ENCODE measurements around the gene C2orf92. TPM values are rescaled to one million over a fixed set of nuclear protein-coding genes. Genes with fewer than 3 reads are reported as not detected.
A peak's percentile ranks its signal among the peaks of the same experiment; 100 is the strongest.

Gene C2orf92
- total RNA-seq, 1 donor from 2014 or later = 14.4 TPM

- no peak for TF ChIP-seq CTCF (IDR thresholded peaks at IDR 0.05)
- intact Hi-C loops (cut with DNase I) = no loop called here
- peak; percentile 47 for DNase-seq
- Histone ChIP-seq H3K4me1 (no peaks in the 10 kb centered on the region), H3K27me3 (peaks cover 15% of the 10 kb centered on the region), H3K27ac (no peak overlapping the region), H3K9me3 (no peaks in the 10 kb centered on the region), H3K36me3 (no peaks in the 10 kb centered on the region), H3K4me3 (no peak overlapping the region)
- ATAC-seq = no peak
Observed at GRCh38 chr2:97704989-97705388, 35.5 kb downstream of the C2orf92 start.

DNA sequence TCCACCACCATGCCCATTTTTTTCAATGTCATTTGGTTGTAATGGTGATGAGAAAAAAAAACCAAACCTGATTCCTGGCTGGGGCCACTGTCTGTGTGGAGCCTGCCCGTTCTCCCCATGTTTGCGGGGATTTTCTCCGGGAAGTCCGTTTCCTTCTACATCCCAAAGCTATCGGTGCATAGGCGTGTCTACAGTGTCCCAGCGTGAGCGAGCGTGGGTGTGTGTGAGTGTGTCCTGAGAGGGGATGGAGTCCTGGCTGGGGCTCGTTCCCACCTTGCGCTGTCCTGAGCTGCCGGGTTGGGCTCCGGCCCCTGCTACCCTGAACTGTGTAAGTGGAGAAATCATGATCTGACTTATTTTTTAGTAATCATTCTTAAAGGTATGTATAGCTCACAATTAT lies 36.6 kb downstream of the C2orf92 start:
- no peak overlapping the region for H3K27ac ChIP-seq
- DNase-seq (peak; percentile 47), ATAC-seq (no peak)
- no peak for TF ChIP-seq CTCF (IDR thresholded peaks at IDR 0.05)
- H3K36me3 ChIP-seq = no peaks in the 10 kb centered on the region
- intact Hi-C loops (cut with DNase I) = no loop called here
- no peak overlapping the region for H3K4me3 ChIP-seq
- no peaks in the 10 kb centered on the region for H3K9me3 ChIP-seq
- H3K4me1 ChIP-seq = no peaks in the 10 kb centered on the region
- peaks cover 15% of the 10 kb centered on the region for H3K27me3 ChIP-seq

- no peak for ATAC-seq
- H3K27me3 ChIP-seq = peaks cover 15% of the 10 kb centered on the region
- H3K9me3 ChIP-seq = no peaks in the 10 kb centered on the region
- no peak overlapping the region for H3K4me3 ChIP-seq
- peak; percentile 17 for DNase-seq
- no peak overlapping the region for H3K27ac ChIP-seq
- intact Hi-C loops (cut with DNase I) = no loop called here
- TF ChIP-seq CTCF (IDR thresholded peaks at IDR 0.05) = no peak
- H3K4me1 ChIP-seq = no peaks in the 10 kb centered on the region
- no peaks in the 10 kb centered on the region for H3K36me3 ChIP-seq
Observed at GRCh38 chr2:97706708-97707345, 37.3 kb downstream of the C2orf92 start.

DNA sequence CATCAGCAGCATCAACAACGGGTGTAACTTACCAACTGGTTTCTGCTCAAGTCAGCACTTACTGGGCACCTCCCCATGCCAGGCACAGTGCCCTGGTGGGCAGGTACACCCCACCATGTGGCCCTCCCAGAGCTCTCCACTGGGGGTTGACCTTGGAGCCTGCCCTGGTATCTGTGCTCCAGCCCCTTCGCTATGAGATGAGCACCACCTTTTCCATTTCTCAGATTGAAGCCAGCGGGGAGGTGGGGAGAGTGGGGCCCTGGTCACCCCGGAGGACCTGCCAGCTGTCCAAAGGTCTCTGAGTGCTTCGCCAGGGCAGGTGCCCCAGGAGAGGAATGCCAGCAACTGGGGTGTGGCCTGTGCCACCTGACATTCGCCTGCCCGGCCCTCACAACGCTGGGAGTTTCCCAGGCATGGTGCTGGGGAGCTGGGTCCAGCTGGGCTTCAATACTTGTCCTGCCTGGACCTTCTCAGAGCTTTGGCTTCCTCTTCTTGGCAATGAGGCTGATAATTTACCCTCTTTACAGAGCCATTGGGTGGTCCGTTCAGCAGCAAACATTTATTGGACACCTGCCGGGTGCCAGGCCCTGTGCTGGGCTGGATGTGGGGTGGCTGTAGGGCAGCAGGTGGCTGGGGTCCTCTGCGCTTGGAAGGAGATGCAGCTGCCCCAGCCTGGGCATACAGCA lies 38.0 kb downstream of the C2orf92 start:
- H3K9me3 ChIP-seq = no peaks in the 10 kb centered on the region
- intact Hi-C loops (cut with DNase I) = no loop called here
- no peaks in the 10 kb centered on the region for H3K36me3 ChIP-seq
- DNase-seq (peak; percentile 61), ATAC-seq (peak; percentile 27)
- TF ChIP-seq CTCF (IDR thresholded peaks at IDR 0.05) = no peak
- no peaks in the 10 kb centered on the region for H3K4me1 ChIP-seq
- H3K27ac ChIP-seq = no peak overlapping the region
- peaks cover 15% of the 10 kb centered on the region for H3K27me3 ChIP-seq
- H3K4me3 ChIP-seq = no peak overlapping the region

DNA sequence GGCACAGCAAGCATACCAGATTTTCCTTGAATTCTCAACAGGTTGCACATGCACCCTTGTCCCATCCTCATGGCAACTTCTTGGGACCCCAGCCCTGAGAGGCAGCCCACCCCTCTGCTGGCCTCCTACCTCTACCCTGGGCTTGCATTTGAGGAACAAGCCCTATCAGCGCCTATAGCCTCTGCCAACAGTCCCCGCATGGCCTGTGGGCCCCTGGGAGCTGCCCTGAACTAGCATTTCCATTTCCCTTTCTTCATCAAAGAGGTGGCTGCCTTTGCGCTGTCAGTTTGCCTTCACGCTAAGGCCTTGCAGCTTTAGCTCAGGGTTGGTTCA lies 38.5 kb downstream of the C2orf92 start:
- H3K36me3 ChIP-seq = no peaks in the 10 kb centered on the region
- H3K27me3 ChIP-seq = peaks cover 15% of the 10 kb centered on the region
- ATAC-seq (no peak), DNase-seq (peak; percentile 41)
- intact Hi-C loops (cut with DNase I) = no loop called here
- TF ChIP-seq CTCF (IDR thresholded peaks at IDR 0.05) = no peak
- H3K9me3 ChIP-seq = no peaks in the 10 kb centered on the region
- H3K4me3 ChIP-seq = no peak overlapping the region
- H3K4me1 ChIP-seq = no peaks in the 10 kb centered on the region
- no peak overlapping the region for H3K27ac ChIP-seq

Data from upper lobe of right lung (tissue), 1 donor.